Stimulated activated CD8-positive, alpha-beta memory T cell treated with anti-CD3 and anti-CD28 coated beads, Interleukin-2, amount 100 ng/mL, for 1 hour (primary cell): Measurements from ENCODE around the gene CAMLG.
A peak's percentile ranks its signal among the peaks of the same experiment; 100 is the strongest.
"Not testable (repeated sequence)": the region's sequence is repeated elsewhere in the genome, so short reads cannot be mapped to it uniquely, and the experiment has no call there.

Experiments
- DNase-seq, 2 donors: peaks; one replicate each; pipeline ENCODE4 v3.0.0-alpha.2; 2020; ENCODE audit warnings: low read depth in 2 of 2

The CAMLG gene

DNA sequence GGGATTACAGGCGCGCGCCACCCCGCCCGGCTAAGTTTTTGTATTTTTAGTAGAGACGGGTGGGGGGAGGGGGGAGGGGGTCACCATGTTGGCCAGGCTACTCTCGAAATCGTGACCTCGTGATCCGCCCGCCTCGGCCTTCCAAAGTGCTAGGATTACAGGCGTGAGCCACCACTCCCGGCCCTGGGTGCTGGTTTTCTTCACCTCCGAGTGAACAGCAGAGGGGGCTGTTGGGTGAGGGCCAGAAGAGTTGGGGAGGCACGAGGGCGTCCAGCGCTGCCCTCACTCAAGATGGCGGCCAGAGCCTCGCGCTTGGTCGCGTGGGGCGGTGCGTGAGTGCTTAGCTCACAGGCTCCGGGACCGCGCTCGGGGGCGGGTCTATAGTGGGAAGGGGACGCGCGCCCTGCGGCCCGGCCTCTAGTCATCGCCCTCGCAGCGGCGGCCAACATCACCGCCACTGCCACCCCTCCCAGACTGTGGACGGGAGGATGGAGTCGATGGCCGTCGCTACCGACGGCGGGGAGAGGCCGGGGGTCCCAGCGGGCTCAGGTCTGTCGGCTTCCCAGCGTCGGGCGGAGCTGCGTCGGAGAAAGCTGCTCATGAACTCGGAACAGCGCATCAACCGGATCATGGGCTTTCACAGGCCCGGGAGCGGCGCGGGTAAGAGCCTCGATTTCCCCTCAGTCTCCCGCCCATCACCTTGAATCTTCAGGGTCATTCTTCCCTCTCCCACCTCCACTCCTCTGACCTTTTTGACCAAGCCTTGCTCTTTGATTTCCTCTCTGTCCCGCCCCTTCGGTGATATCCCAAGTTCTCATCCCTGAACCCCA is at the start of gene CAMLG:
TSS of gene CAMLG (plus strand) at position 416 of the 830 bp plus-strand sequence. CDS start at position 489, 73 bp downstream.
- peak; percentile 92 to 95 for DNase-seq

- not testable (repeated sequence) for DNase-seq
Measured at GRCh38 chr5:134690144-134690543, 48.2 kb upstream of the CAMLG start.

DNA sequence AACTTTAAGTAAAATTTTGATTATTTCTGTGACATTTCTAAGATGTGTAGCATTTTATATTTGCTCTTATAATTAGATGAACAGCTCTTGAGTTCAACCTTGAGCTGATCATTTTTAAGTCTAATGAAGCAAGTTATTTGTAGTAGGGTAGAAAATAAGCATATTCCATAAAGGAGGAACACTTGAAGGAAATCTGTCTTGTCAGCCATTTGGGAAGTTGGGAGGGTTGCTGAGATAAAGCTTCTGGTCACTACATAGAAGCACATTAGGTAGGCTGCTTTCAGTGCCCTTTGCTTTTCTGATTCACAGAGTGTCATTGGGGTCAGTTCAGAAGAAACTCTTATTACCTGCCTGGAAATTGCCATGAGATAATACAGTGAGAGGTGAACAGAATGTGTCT is 45.6 kb upstream of the CAMLG start:
- no peak for DNase-seq

GRCh38 chr5:134708301-134708700 is 30.0 kb upstream of the CAMLG start:
- DNase-seq: no peak

GRCh38 chr5:134714120-134714519 is 24.2 kb upstream of the CAMLG start:
- DNase-seq: no peak

DNA sequence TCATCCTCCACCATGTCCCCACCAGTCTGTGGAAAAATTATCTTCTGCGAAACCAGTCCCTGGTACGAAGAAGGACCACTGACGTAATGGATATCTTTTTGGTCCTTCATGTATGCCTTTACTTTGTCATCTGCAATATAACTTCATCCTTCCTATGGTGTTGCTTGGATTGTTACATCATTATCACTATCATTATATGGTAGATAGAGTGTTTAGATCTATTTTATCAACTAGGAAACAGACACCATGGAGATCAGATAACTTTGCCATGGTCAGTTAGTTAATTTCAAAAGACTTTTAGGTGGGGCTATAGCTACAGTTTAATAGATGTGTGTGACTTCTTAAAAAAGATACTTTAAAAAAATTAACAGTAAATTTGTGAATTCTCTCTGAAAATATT is 23.8 kb upstream of the CAMLG start:
- DNase-seq: no peak

DNA sequence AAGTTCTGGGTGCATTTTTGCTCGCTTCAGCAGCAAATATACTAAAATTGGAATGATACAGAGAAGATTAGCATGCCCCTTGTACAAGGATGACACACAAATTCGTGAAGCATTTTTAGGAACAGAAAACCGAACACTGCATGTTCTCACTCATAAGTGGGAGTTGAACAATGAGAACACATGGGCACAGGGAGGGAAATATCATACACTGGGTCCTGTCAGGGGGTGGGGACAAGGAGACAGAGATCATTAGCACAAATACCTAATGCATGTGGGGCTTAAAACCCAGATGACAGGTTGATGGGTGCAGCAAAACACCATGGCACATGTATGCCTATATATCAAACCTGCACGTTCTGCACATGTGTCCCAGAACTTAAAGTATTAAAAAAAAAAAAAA is 22.9 kb upstream of the CAMLG start:
- DNase-seq: not testable (repeated sequence)

DNA sequence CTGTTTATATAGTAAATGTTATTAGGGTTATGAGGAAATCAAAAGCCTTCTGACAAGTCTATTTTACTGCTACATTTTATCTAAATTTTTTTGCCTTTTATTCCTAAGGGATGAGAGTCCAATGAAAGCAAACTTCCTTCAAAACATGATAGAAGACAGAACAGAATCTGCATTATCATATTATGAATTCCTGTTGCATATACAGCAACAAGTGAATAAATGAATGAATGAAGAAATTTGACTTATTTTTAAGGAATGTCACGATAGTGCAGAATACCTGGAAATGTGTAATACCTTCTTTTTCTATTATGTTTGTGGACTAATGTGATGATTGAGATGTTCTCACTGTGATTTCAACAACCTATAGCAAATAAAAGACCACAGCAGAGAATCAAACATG is 13.5 kb upstream of the CAMLG start:
- no peak for DNase-seq

GRCh38 chr5:134732819-134733218 is 5.5 kb upstream of the CAMLG start:
- DNase-seq: no peak

- DNase-seq: no peak
Measured at GRCh38 chr5:134735243-134735642, 3.1 kb upstream of the CAMLG start.

GRCh38 chr5:134736173-134736812 is 2.1 kb upstream of the CAMLG start:
- DNase-seq: no peak

DNA sequence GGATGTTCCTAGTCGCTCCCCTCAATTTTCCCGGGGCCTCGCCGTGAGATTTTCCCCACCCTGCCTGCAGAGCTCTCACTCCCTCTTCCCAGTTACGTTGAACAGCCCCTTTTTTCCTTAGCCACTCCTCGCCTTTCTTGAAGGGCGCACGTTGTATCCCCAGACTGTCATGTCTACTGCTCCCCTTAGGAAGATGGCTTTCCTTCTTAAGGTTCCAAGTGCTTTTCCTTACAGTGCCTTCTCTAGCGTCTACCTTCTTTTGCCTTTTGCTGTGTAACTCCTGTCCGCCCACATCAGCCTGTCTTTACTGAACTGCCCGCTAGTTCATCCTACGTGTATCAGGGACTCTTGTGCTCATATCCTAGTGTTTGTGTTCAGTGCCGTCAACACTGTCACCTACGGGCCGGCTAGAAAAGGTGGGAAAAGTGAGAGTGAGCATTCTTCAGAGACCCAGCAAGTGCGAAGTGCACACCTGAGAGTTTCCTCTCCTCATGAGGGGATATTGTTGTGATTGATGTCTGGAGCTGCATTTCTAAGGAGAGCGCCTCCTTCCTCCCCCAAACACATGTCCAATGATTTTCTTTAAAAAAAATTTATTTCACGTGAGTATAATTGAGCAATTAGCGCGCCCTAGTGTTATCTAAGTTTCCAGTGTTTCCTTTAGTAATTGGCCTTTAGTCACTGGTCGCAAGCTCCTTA is 764 bp downstream of the CAMLG start:
- DNase-seq: no peak

GRCh38 chr5:134741052-134741451 is 2.7 kb downstream of the CAMLG start:
- no peak for DNase-seq

- DNase-seq: no peak
Measured at GRCh38 chr5:134742134-134742533, 3.8 kb downstream of the CAMLG start.

- DNase-seq: no peak
Measured at GRCh38 chr5:134749415-134749814, 11.1 kb downstream of the CAMLG start.

DNA sequence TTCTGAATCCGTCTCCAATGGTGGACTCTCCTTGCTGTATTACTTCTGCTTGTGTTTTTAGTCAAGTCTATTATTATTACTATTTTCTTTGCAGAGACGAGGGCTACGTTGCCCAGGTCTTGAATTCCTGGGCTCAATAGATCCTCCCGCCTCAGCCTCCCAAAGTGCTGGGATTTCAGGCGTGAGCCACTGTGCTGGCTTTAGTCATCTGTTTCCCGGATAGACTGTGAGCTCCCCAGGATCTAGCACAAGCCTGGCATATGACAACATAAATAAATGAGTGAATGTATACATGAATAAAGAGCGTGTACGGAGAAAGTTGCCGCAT is 19.8 kb downstream of the CAMLG start:
- no peak for DNase-seq

GRCh38 chr5:134758504-134759341 is 20.4 kb downstream of the CAMLG start, which contains the start of gene DDX46:
Gene DDX46, plus strand, starts transcription at chr5:134758779. Its CDS starts 160 bp downstream, at chr5:134758939.
- DNase-seq: peak; percentile 87 to 89

GRCh38 chr5:134767528-134768291 is 29.4 kb downstream of the CAMLG start:
- DNase-seq: not testable (repeated sequence)

DNA sequence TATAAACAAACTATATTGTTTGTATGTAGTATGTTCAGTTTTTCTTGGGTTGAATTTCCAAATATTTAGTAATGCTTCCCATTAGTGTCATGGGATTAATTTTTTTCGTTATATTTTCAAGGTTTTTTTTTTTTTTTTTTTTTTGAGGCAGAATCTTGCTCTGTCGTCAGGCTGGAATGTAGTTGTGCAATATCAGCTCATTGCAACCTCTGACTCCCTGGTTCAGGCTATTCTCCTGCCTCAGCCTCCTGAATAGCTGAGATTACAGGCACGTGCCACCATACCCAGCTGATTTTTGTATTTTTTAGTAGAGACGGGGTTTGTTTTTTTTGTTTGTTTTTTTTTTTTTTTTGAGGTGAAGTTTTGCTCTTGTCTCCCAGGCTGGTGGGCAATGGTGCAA is 30.9 kb downstream of the CAMLG start:
- DNase-seq: no peak

- DNase-seq: no peak
Measured at GRCh38 chr5:134772461-134773125, 34.2 kb downstream of the CAMLG start.
